Left forelimb (tissue), 1 donor: ENCODE results near the gene BORCS8.
"Not testable (repeated sequence)": the region's sequence is repeated elsewhere in the genome, so short reads cannot be mapped to it uniquely, and the experiment has no call there.

Source experiments
- DNase-seq: peaks from one replicate; pipeline ENCODE4 v3.0.0-alpha.2; 2018; ENCODE audit warnings: low spot score

The BORCS8 gene

DNA sequence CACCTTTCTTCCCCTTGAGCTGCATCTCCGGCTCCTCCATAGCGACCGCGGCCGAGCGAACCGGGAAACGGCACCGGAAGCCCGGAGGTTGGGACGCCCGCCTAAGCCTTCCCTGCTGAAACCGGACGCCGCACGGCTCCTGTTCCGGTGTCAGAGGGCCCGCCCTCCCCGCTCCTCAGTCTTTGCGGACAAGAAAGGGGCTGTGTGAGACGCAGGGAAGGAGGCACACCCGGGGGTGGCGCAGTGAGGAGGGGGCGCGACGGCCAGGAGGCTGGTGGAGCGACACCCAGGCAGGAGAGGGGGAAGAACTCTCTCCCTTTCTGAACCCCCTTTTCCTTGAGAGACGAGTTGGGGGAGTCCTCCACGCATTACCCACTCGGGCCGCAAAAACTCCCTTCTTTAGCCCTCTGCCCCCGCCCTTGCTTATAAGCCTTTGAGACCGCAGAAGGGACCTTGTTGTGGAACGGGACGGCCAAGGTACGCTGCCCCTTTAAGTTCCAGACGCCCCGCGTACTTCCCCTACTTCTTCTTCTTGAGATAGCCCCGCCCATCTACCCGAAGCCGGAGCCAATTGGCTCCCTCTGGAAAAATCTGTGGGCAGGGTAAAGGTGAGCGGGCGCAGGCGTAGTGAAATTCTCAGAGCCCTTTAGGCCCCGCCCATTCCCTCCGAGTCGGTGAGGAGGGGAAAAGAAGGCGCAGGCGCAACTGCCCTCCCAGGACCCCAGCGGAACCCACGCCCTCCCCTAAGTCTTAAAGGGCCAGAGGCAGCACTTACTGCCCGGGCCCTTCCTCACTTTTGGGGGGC lies at the start of gene BORCS8, which contains the start of gene RFXANK:
BORCS8 (minus strand) TSS at position 75 of the 805 bp plus-strand sequence; CDS start at position 40, 35 bp downstream.
RFXANK (plus strand) TSS at position 181 of the 805 bp plus-strand sequence. CDS start 1,689 bp downstream, outside the sequence.
- peak; percentile 99 for DNase-seq

DNA sequence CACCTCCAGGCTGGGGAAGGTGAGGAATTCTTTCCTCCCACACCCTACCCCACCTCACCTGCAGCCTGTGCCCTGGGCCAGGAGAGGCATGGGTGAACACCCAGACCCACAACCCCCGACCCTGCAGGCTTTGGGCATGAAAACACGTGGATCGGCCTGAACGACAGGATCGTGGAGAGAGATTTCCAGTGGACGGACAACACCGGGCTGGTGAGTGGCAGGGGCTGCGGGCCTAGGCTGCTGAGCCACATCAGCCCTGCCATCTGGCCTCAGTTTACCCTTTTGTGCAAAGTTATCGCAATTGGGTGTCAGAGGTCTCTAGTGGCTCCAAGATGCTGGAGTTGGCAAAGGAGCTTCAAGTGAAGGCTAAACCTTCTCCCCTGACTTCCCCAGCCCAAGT lies 48.5 kb upstream of the BORCS8 start:
- no peak for DNase-seq

DNA sequence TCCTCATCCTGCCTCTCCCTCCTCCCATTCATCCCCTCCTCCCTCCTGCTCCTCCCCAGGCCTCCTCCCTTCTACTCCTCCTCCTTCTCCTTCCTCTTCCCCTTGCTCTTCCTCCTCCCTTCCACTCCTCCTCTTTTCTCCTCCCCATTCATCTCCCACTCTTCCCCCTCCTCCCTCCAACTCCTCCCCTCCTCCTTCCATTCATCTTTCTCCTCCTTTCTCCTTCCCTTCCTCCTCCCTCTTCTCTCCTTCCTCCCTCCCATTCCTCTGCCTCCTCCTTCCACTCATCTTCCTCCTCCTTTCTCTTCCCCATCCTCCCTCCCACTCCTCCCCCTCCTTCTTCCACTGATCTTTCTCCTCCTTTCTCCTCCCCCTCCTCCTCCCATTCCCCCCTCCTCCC lies 47.7 kb upstream of the BORCS8 start:
- no peak for DNase-seq

DNA sequence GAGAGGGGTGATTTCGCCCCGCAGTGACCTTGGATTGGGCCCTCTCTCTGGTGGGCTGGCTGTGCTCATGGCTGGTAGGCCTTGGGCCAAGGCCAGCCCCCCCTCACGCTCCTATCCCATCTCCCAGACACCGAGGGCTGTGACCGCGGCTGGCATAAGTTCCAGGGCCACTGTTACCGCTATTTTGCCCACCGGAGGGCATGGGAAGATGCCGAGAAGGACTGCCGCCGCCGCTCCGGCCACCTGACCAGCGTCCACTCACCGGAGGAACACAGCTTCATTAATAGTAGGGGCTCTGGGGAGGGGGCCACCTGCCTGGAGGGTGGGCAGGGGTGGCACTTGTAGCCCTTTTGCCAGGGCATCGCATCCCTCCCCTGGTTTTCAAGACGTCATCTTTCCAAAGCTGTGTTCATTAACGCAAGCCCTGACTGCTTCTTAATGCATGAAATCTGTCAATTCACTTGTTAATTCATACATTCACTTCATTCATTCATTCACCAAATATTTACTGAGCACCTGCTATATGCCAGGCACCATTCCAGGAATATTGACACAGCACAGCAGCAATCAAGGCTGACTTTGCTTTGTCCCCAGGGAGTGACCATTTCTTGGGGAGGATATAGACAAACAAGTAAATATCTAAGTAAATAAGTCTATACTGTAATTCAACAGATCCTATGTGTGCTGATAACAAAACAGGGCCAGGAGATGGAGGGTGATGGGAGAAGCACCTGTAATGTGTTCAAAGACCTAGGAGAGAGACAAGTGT lies 46.4 kb upstream of the BORCS8 start:
- DNase-seq, result no peak

DNA sequence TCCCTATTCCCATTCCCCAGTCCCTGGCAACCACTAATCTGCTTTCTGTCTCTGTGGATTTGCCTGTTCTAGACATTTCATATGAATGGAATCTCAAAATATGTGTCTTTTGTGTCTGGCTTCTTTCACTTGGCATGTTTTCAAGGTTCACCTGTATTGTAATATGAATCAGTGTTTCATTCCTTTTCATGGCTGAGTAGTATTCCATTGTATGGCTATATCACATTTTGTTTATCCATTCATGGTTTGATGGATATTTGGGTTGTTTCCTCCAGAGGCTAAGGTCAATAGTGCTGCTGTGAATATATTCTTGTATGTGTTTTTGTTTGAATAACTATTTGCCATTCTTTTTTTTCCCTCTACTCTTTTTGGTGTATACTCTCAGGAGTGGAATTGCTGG lies 44.2 kb upstream of the BORCS8 start:
- no peak for DNase-seq

DNA sequence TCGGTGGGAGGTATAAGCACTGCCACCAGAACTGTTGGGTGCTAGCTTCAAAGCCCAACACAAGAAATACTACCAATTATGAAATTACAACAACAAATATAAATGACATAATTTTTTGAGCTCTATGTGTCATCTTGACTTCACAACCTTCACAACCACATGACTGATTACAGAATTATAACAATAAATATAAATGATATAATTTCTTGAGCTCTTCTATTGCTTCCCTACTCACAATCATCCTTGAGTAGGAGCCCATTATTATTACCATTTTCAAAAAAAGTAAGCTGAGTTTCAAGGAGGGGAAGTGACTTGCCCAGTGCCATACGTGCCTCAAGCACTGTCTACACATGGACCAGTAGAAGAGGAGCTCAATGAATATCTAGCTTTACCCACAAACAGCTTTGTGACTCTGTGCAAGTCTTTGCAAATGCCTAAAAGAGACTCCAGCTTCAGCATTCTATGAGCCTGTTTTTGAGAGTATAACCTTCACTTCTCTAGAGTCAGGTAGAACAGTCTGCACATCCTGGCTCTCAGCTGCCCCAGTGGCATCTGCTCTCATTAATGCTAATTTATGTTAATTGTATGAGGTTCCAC lies 42.4 kb upstream of the BORCS8 start:
- no peak for DNase-seq

DNA sequence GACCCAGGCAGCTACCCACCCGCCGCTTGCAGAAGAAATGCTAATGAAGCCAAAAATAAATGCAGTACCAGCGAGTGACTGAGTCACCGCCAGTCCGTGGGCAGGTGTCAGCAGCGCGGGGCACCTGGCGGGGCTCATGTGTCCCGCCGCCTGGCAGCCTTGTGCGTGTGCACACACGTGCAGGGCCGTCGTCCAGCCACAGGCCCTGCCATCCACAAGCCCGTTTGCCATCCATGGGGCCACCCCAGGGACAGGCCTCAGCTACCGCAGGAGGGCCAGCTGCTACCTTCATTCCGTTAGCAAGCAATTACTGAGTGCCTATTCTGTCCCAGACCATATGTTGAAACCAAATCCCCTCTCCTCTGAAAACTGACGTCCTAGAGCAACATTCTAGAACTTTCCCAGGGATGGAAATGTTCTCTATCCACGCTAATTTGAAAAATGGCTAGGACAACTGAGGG lies 40.3 kb upstream of the BORCS8 start:
- DNase-seq, result no peak

DNA sequence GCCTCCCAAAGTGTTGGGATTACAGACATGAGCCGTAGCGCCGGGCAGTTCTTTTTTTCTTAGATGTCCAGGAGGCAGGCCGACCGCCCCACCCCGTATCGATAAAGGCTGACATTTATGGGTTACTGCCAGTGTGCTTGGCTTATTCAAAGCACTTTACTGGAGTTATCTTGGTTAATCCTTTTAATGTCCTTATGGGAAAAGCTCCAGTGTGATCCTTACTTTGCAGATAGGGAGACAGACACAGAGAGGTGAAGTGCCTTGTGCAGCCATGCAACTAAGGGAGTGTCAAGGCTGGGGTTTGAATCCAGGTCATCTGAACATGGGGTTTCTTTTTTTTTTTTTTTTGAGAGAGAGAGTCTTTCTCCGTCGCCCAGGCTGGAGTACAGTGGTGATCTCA lies 39.0 kb upstream of the BORCS8 start:
- DNase-seq, result no peak

DNA sequence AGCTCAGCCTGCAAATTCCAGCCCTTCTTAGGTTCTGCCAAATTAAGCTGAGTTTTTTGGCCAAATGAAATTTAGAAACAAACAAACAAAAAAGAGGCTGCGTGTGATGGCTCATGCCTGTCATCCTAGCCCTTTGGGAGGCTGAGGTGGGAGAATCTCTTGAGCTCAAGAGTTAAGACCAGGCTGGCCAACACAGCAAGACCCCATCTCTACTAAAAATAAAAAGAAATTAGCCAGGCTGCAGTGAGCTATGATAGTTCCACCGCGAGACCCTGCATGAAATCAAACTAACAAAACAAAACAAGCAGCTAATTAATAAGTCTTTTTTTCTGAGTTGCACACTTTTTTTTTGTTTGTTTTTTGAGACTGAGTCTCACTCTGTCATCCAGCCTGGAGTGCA lies 37.7 kb upstream of the BORCS8 start:
- DNase-seq, result no peak

DNA sequence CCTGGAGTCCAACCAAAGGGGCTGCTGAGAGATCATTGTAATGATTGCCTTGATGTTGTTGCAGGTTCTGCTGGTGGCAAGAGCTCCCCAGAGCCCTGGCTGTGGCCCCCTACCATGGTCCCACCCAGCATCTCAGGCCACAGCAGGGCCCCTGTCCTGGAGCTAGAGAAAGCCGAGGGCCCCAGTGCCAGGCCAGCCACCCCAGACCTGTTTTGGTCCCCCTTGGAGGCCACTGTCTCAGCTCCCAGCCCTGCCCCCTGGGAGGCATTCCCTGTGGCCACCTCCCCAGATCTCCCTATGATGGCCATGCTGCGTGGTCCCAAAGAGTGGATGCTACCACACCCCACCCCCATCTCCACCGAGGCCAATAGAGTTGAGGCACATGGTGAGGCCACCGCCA lies 35.3 kb upstream of the BORCS8 start:
- DNase-seq, result no peak

DNA sequence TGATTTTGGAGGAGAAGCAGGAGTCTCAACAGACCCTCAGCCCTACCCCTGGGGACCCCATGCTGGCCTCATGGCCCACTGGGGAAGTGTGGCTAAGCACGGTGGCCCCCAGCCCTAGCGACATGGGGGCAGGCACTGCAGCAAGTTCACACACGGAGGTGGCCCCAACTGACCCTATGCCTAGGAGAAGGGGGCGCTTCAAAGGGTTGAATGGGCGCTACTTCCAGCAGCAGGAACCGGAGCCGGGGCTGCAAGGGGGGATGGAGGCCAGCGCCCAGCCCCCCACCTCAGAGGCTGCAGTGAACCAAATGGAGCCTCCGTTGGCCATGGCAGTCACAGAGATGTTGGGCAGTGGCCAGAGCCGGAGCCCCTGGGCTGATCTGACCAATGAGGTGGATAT lies 34.7 kb upstream of the BORCS8 start:
- no peak for DNase-seq

DNA sequence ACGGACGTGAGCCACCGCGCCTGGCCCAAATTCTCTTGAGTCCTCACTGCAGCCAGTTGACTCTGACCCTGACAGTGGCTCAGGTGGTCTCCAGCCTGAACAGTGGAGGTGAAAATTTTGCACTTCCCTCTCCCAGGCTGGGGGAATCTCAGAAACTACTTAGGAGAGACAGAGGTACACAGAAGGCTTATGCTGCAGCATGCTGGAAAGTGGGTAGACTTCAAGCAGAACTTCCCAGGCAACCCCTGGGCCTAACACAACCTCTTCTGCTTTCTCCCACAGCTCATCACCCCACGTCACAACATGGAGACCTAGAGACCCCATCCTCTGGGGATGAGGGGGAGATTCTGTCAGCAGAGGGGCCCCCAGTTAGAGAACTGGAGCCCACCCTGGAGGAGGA lies 34.3 kb upstream of the BORCS8 start:
- no peak for DNase-seq

DNA sequence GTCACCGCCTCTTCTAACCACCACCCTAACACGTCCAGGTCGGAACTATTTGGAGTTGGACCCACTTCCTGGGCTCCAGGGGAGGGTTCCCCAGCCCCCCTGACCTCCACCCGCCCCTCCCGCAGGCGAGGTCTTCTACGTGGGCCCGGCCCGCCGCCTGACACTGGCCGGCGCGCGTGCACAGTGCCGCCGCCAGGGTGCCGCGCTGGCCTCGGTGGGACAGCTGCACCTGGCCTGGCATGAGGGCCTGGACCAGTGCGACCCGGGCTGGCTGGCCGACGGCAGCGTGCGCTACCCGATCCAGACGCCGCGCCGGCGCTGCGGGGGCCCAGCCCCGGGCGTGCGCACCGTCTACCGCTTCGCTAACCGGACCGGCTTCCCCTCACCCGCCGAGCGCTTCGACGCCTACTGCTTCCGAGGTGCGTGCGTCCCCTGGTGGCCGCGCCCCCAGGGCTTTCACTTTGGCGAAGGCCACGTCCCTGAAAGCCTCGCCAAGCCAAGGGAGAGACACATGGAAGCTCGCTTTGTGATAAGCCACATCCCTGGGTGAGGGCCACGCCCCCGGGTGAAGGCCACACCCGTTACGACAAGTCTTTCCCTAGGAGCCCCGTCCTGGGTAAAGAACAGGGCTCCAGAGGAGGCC lies 33.0 kb upstream of the BORCS8 start:
- no peak for DNase-seq

DNA sequence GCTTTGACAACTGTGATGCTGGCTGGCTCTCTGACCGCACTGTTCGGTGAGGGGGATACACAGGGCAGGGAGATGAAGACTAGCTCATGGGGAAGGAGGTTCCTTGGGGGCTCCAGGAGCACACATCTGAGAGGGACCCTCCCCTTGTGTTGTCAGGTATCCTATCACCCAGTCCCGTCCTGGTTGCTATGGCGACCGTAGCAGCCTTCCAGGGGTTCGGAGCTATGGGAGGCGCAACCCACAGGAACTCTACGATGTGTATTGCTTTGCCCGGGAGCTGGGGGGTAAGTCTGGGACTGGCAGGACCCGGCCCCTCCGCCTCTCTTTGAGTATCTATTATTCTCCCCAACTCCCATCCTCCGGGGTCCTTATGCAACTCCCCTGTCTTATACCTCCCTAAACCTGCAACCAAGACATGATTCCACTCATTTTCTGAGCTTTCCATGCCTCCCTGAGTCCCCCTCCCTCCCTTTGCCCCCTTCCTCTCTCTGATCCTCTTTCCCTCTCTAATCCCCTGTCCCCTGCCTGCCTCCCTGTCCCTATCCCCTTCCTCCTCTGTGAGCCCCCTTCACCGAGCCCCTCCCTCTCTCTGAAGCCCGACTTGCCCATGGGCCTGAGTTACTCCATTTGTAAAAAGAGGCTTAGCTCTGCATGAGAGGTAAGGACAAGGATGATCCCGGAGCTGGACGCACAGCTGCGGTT lies 32.3 kb upstream of the BORCS8 start:
- no peak for DNase-seq

DNA sequence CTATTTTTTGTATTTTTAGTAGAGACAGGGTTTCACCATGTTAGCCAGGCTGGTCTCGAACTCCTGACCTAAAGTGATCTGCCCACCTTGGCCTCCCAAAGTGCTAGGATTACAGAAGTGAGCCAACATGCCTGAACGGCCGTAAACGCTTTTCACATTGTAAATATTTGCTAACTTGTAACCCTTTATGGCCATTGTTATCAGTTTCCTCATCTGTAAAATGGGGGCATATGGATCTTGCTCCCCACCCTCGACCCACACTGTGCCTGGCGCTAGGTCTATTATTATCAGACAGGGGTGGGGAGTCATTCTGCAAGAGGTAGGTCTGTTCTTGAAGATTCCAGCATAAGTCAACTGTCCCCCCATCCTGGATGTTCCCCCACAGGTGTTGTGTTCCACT lies 31.7 kb upstream of the BORCS8 start:
- DNase-seq, result no peak

DNA sequence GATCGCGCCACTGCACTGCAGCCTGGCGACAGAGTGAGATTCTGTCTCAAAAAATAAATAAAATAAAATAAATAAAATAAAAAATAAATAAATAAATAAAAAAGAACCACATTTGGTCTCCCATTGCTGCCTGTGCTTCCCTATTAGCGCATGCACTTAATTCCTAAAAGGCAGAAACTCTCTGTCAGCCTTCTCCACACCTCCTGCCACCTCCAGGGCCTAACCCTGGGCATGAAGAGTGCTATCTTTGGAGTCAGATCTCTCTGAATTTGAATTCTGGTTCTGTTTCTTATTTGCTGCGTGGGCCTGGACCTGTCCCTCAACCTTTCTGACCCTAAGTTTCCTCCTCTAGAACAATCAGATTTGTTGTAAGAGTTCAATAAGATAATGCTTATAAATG lies 31.1 kb upstream of the BORCS8 start:
- DNase-seq, result no peak

DNA sequence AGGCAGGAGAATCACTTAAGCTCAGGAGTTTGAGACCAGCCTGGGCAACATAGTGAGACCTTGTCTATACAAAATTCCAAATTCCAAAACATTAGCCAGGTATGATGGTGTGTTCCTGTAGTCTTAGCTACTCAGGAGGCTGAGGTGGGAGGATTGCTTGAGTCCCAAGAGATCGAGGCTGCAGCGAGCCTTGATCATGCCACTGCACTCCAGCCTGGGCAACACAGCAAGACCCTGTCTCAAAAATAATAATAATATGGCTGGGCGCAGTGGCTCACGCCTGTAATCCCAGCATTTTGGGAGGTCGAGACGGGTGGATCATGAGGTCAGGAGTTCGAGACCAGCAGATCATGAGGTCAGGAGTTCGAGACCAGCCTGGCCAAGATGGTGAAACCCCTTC lies 29.0 kb upstream of the BORCS8 start:
- DNase-seq, result not testable (repeated sequence)

DNA sequence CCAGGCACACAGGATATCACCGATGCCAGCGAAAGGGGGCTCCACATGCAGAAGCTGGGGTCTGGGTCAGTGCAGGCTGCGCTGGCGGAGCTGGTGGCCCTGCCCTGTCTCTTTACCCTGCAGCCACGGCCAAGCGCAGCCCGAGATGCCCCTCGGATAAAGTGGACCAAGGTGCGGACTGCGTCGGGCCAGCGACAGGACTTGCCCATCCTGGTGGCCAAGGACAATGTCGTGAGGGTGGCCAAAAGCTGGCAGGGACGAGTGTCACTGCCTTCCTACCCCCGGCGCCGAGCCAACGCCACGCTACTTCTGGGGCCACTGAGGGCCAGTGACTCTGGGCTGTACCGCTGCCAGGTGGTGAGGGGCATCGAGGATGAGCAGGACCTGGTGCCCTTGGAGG lies 27.0 kb upstream of the BORCS8 start:
- no peak for DNase-seq

DNA sequence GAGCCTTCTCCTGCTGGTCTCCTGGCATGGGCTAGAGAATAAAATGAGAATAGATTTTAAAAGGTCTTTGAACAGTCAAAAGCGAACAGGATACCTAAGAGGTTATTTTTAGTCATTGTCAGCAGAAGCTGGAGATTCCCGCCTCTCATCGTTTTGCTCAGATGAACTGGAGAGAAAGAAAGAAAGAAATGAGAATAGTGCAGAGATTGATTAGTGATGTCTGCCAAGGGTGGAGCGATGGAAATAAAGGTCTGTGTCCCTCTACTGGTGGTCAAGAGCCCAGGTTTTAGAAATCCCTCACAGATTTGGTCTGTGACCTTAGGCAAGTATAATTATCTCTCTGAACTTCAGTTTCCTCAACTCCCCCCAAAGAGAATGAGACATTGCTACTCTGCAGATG lies 25.1 kb upstream of the BORCS8 start:
- no peak for DNase-seq

DNA sequence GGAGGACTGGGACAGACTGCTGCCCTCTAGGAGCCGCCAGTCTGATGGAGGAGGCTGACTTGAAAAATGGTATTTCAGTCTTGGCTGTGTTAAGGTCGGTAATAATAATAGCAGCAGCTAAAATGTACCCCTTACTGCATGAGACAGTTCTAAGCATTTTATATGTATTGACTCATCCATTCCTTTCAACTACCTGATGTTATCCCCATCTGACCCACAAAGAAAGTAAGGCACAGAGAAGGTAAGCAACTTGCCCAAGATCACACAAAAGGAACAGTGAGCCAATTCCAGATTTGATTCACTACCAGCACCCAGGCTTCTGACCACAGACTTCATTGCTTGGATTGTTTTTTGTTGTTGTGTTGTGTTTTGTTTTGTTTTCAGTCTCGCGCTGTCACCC lies 23.8 kb upstream of the BORCS8 start:
- DNase-seq, result no peak

DNA sequence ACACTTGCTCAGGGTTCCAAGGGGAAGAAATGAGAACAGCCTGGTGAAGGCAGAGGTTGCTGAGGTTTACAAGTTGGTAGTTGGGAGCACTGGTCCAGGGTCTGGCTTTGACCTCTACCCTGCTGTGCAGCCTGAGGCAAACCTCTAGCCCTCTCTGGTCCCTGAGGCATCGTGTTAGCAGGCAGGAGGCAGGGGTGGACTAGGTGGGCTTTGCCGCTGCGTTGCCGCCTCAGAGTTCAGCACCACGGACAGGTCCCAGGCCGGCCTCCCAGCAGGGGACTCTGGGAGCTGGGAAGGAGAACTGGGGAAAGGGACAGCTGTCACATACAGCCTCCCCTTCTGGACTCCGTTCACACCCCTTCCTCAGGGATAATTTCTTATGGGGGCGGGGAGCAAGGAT lies 22.9 kb upstream of the BORCS8 start:
- peak; percentile 80 for DNase-seq

DNA sequence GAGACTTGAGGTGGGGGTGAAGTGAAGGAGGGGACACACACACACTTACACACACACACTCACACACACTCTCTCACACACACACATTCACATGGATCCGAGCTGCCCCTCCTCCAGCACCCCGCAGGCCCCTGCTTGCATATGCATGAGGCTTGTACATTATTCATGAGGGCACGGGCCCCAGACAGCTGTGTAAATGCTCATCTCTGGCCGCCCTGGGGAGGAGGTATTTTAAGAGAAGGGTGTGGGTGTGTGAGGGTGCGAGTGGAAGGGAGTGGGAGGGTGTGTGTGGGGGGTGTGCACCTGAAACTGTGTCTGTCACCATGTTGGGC lies 22.2 kb upstream of the BORCS8 start:
- no peak for DNase-seq
